Hematopoietic multipotent progenitor cell treated with erythropoietin and hydrocortisone succinate and interleukin-3 and kit ligand, for 6 days (in vitro differentiated cells): ENCODE measurements around the gene NDE1.

Experiments used
- DNase-seq: peaks from one replicate; pipeline ENCODE4 v3.0.0-alpha.2; 2015

Gene NDE1

DNA sequence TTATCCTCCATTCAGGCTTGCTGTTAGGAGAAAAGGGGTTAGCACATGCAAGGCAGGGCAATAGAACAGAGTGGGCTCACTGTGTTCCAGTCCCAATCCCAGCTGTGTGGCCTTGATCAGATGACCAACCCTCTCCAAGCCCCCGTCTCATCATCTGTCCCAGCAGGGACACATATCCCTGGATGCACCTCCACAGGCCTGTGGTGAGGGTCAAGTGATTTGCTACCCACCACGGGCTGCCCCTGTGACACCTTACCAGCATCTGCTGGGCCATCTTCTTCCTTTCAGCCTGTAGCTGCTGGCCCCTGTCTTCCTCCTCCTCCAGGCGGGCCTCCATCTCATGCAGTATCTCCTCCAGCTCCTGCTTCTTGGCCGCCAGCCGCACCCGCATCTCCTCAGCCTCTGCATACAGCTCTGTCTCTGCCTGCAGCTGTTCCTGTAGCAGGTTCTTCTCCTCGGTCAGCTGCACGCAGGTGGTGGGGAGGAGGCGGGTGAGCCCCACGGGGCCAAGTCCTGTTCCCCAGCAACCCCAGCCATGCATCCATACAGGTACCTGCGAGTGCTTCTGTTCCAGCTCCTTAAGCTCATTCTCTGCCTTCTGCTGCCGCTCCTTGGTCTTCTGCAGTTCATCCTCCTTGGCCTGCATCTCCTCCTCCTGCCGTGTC lies 91.3 kb downstream of the NDE1 start:
- DNase-seq: no peak

DNA sequence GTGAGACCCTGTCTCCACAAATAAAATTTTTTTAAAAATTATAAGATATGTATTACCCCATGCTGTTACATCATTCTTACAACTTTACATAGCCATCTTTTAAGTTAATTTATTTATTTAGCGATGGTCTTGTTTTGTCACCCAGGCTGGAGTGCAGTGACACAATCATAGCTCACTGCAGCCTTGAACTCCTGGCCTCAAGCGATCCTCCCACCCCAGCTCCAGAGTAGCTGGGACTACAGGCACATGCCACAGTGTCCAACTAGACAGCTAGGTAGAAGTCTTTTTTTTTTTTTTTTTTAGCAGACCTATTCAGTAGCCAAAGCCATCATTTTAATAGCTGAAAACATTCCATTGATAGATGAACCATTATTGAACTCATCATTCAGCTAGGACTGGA lies 92.7 kb downstream of the NDE1 start:
- no peak for DNase-seq

DNA sequence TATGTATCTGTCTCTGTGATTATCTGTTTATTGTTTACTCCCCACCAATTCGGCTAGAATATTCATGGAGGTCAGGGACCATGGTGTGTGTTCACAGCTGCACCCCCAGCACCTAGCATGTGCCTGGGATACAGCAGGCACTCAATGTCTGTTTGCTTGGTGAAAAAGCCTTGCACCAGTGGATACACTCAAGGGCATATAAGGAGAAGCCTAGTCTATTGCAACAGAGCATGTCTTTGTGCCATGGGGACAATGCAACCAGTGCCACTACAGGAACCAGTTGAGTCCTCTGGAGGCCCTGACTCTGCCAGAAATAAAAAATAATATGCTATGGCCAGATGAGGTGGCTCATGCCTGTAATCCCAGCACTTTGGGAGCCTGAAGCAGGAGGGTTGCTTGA lies 93.6 kb downstream of the NDE1 start:
- no peak for DNase-seq

DNA sequence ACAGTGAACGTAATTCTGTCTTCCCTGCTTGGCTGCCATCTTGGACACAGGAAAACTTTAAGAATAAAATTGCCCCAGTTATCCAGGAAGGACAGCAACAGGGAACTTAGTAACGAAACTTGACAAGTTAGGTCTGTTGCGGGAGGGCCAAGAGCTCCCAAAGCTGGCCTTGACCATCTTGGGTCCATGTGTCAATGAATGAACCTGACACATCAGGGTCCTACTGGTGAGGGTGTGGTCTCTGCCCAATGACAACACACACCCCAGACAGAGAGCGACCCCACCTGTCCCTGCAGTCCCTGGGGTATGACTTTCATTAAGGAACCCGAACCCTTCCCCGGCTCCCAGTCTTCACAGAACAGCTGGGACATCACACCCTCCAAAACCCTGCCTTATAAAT lies 96.3 kb downstream of the NDE1 start:
- no peak for DNase-seq

DNA sequence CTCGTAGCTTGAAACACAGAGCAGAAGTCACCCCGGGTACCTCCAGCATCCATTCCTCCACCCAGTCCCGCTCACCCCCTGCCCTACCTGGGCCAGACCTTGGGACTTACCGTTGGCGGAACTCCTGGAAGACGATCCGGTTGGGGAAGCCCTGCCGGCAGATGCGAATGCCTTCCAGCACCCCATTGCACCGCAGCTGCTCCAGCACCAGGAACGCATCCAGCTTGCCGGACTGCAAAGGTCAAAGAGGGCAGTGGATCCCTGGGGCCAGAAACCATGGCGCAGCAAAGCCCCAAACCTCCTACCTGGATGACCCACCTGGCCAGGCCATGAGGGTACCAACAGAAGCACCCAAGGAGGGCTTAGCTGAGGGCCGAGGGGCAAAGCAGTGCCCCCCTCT lies 97.9 kb downstream of the NDE1 start:
- no peak for DNase-seq

DNA sequence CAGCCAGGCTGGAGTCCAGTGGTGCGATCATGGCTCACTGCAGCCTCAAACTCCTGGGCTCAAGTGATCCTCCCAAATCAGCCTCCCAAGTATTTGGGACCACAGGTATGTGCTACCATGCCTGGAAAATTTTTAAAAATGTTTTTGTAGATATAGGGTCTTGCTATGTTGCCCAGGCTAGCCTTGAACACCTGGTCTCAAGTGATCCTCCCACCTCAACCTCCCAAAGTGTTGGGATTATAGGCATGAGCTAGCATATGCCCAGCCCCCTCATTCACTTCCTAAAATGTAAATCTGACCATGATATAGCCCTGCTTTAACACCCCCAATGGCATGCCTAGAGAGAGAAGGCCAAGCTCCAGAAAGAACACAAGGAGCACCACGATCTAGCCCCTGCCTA lies 98.6 kb downstream of the NDE1 start:
- no peak for DNase-seq

DNA sequence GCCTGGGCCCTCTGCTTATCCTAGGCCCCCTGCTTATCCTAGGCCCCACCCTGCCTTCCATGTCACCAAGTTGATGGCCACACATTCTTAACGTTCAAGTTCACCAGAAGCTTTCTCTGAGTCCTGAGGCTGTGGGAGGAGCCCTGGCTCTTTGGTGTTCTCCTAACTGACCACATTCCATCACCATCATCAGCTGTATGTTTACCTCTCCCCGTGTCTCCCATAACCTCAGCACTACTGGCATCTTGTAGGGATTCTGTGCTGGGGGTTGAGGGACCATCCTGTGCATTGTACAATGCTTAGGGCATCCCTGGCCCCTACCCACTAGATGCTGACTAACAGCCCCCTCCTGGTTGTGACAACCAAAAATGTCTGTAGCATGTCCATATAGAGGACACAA lies 99.3 kb downstream of the NDE1 start:
- DNase-seq: no peak

DNA sequence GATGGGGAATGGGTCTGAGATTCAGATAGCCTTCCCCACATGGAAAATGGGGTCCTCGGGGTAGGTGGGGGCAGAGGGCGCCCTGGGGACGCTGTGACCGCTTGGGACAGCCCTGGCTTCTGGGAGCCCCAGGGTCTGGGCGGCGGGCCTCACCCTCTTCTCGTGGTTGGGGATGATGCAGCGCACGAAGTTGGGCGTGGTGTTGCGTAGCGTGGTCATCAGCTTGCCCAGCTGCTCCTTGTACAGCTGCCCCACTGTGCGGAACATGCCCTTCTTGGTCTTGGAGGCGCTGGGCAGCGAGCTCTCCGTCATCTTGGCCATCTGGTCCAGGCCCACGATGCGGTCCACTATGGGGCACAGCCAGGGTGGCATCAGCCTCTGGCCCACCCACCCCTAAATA lies 99.9 kb downstream of the NDE1 start:
- DNase-seq: no peak

DNA sequence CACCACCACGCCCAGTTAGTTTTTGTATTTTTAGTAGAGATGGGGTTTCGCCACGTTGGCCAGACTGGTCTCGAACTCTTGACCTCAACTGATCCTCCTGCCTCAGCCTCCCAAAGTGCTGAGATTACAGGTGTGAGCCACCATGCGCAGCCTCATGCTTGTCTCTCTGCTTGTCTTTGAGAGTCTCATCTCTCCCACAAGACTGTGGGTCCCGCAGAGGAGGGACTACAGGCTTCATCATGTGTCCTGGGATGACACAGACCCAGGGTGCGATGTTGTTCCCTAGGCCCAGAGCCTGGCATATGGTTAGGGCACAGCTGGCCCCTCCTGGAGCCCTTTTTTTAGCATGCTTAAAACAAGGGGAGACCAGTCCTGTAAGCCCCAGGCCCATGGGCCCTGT lies 101.9 kb downstream of the NDE1 start:
- no peak for DNase-seq

DNA sequence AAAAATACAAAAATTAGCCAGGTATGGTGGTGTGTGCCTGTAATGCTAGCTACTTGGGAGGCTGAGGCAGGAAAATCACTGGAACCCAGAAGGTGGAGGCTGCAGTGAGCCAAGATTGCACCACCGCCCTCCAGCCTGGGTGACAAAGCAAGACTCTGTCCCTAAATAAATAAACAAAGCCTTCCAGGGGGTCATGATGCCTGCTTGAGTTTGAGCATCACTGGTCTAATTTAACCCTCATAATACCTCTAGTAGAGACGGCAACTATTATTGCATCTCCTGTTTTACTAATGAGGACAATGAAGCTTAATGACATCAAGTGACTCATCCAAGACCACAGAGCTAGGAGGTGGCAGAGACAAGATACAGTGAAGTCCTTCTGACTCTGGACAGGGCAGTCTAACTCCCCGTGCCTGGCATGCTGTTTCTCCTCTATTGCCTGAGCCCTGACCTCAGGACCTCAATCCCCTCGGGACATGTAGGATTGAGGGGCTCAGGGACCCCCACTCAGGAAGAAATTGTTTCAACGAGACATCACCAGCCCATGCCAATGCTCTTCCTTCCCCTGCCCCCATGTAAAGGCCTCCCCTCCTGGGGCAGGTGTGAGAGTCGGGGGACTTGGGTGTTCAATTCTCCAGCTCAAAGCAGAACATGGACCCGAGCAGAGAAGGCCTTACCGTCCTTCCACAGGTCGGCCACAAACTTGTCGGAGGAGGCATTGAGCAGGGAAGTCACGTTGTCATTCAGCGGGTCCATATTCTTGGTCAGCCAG lies 102.9 kb downstream of the NDE1 start:
- no peak for DNase-seq

DNA sequence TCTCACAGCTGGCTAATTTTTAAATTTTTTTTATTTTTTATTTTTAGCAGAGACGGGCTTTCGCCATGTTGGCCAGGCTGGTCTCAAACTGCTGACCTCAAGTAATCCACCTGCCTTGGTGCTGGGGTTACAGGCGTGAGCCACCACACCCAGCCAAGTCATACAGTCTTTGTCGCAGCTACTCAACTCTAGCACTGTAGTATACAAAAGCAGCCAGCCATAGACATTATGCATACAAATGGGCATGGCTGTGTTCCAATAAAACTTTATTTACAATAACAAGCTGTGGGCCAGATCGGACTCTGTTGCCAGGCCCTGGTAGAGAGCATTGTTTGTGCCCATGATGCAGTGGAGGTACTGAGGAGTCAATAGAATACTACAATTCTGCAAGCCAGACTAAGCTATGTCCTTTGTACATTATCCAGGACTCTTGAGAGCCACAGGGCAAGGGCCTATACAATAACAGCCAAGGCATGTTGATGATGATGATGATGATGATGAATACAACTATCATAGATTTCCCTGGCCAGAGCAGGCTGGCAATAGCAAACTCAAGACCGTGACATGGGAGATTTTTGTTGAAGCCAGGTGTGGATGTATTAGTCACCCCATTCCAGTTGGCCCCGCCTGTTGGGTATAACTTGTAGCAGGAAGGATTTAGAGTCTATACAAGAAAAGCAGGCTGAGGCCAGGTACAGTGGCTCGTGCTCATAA lies 104.9 kb downstream of the NDE1 start:
- DNase-seq: no peak

DNA sequence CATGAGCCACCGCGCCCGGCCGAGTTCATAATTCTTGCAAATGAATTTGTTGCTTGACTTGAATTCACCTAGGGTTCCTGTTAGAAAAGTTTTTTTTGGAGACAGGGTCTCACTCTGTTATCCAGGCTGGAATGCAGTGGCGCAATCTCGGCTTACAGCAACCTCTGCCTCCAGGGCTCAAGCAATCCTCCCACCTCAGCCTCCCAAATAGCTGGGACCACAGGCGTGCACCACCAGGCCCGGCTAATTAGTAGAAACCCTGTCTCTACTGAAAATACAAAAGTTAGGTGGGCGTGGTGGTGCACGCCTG lies 107.0 kb downstream of the NDE1 start:
- DNase-seq: no peak

DNA sequence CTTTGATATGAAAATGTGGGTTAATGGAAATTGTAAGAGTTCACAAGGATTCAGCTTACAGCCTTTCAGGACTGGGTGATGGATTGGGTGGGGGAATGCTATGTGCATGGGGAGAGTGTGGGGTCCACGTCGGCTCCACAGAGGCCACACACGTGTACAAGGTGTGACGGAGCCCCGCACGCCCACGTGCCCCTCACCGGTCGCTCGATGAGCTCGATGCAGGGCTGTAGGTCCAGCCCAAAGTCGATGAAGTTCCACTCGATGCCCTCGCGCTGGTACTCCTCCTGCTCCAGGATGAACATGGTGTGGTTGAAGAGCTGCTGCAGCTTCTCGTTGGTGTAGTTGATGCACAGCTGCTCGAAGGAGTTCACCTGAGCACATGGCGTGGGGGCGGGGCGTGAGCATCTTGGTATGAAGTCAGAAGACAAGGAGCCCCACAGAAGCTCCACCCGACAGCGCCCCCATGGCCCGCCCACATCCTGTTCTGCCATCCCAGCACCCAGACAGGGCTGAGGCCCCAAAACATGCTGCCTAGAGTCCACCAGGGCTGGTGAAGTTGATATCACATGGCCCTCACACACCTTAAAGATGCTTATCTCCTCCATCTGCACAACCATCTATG lies 107.7 kb downstream of the NDE1 start:
- DNase-seq: no peak

DNA sequence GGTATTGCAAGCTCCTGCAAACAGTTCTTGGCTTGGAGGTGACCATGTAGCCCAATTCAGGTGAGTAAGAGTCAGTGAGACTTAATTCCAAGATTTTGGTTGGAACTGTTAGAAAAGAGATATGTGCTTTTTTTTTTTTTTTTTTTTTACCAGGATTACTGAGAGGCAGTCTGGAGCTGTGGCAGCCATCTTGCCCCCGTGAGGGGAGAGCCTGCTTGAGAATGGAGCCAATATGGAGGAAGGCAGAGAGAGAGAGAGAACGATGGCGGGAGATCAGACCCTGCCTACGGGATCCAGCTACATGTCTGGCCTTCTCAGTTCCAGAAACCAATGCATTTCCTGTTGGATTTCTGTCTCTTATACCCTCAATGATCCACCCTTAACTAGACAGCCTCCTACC lies 109.0 kb downstream of the NDE1 start:
- DNase-seq: no peak

DNA sequence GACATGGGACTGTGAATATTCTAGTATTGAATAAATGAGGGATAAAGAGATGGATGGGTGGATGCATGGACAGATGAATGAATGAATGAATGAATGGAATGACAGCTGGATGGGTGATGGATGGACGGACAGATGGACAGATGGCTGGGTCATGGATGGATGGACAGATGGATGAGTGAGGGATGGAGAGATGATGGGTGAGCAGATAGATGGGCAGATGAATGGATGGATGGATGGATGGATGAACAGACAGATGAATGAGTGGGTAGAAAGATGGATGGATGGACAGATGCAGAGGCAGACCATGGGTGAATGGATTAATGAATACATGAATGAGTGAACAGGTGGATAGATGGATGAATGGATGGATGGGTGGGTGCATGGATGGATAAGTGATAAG lies 110.1 kb downstream of the NDE1 start:
- no peak for DNase-seq

DNA sequence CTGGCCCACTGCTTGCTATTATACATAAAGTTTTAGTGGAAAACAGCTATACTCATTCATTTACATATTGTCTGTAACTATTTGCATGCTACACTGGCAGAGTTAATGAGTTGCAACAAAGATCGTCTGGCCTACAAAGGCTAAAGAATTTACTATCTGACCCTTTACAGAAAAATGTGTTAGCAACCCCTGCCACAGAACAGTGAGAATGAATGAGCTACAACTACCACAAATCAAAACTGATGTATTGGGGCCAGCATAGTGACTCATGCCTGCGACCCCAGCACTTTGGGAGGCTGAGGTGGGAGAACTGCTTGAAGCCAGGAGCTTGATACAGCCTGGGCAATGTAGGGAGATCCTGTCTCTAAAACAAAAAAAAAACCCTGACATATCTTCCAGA lies 114.1 kb downstream of the NDE1 start:
- no peak for DNase-seq

DNA sequence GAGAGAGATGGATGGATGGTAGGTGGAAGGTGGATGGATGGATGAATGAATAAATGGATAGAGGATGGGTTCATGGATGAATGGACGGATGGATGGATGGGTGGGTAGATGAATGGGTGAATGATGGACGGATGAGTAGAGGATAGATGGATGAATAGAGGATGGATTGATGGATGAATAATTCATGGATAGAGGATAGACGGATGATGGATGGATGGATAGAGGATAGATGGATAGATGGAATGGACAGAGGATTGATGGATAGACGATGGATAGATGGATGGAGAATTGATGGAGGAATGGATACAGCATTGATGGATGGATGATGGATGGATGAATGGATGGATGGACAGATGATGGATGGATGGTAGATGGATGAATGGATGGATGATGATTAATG lies 115.1 kb downstream of the NDE1 start:
- no peak for DNase-seq

DNA sequence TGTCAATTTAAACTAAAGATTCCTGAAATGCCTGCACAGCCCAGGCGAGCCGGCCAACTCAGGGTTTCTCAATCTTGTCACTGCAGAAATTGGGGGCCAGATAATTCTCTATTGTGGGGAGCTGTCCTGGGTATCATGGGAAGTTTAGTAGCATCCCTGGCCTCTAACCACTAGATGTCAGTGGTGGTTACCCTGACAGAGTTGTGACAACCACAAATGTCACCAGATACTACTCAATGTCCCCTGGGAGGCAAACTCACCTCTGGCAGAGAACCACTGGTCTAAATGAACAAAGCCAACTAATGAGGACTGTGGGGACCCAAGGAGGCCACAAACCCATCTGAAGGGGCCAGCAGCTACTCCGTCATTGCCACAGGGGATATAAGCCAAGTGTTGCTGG lies 115.8 kb downstream of the NDE1 start:
- DNase-seq: peak; percentile 86

DNA sequence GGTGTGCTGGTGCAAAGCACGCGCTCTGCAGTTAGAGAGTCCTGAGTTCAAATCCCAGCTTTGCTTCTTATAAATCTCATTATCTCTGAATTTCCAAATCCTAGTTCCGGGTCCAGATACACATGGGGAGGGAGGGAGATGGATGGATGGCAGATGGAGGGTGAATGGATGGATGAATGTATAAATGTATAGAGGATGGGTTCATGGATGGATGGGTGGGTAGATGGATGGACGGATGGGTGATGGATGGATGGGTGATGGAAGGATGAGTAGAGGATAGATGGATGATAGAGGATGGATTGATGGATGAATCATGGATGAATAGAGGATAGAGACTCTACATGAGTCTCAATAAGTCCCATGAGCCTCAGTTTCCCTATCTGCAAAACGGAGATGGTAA lies 116.9 kb downstream of the NDE1 start:
- DNase-seq: no peak

DNA sequence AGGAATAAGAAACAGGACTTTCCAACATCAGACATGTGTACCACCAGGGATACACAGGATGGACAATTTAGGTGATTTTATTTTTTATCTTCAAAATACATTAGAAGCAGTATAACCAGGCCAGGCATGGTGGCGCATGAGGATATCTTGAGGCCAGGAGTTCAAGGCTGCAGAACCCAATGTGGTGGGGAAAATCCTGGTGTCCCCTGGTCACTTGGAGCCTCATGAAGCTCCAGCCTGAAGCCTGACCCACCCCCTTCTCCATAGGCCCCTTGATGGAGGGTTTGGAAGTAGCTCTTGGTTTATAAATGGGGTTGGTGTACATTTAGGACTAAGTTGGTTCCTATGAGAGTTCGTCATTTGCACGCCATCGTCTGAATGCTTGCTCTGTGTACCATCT lies 118.2 kb downstream of the NDE1 start:
- DNase-seq: no peak

DNA sequence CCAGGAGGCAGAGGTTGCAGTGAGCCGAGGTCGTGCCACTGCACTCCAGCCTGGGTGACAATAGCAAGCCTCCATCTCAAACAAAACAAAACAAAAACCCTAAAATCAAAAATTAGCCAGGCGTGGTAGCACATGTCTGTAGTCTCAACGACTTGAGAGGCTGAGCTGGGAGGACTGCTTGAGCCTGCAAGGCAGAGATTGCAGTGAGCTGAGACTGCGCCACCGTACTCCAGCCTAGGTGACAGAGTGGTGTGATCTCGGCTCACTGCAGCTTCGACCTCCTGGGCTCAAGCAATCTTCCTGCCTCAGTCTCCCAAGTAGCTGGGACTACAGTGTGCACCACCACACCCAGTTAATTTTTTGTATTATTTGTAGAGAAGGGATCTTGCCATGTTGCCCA lies 119.2 kb downstream of the NDE1 start:
- no peak for DNase-seq

DNA sequence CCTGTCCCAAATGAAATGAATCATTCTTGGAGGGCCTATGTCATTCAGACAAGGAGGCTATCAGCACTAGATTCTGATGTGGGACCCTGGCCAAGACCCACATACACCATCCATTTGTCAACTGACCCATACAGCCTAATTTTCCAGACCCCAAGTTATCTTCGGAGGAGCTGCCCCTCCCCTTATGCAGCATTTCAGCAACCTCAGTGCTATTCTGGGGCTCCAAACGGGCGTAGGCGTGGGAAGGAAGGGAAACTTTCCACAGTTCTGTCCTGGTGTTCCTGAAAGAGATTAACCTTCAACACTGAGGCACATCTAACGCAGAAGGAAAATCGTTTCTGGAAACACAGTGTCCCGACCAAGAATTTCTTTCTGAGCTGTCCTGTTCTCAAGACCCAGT lies 120.1 kb downstream of the NDE1 start:
- DNase-seq: no peak

DNA sequence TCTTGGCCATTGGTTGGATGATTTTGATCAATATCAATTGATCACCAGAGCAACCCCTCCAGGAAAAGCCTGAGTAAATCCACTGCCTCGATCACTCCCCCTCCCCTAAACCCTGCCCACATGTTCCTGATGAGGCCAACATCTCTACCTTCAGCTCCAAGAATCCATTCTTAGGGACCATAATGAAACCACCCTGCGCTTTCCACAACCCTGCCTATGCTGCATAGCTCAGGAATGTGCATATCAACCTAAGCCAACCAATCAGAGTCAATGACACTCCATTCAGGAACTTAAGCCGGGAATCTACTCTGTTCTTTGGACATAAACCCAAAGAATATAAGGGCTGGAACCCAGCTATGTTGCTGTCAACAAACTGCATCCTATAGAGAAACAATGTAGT lies 120.5 kb downstream of the NDE1 start:
- DNase-seq: no peak

DNA sequence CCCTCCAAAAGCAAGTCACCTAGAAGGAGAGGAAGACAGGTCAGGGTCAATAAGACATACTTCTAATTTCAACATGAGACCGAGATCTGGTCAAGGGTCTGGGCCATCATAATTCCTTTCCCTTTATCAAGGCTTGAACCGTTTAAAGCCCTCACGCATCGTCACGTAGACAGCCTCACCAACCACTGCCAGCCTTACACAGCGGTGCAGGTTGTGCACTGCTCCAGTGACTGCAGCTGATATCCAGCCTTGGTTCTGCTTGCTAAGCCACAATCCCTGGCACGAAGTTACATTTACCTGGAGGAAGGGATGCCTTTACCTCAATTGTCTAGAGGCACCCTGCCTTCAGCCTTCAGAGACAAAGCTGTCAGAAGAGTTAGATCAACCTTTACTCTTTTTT lies 121.6 kb downstream of the NDE1 start:
- no peak for DNase-seq
